ENCODE data around the gene FER.

DNA sequence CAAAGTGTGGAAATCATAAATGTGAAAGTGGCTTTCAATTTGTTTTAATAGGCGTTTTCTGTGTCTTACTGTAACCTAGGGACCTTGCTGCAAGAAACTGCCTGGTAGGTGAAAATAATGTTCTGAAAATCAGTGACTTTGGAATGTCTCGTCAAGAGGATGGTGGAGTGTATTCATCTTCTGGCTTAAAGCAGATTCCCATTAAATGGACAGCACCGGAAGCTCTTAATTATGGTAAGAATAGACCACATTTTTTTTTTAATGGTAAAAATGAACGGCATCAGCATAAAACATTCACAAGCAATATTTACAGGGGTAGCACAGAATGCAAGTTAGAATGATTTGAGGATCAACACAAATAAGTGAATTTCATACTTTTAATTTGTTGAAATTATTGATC, 433.0 kb downstream of the FER start:
- no peak for TF ChIP-seq CTCF (optimal IDR thresholded peaks at IDR 0.05 in 1 of 3, IDR thresholded peaks at IDR 0.05 in 1 of 3, conservative IDR thresholded peaks at IDR 0.05 in 1 of 3; ENCODE audit: extremely low read depth in 1 of 3, insufficient read depth in 2 of 3, low read length in 3 of 3)
- no peak for TF ChIP-seq EZH2 (IDR thresholded peaks at IDR 0.05; ENCODE audit: low read length)

Data from keratinocyte (primary cell).